NCI-H510A (cell line): ENCODE results near the gene CES2.
"Not testable (repeated sequence)": the region's sequence is repeated elsewhere in the genome, so short reads cannot be mapped to it uniquely, and the experiment has no call there.

Experiments
- DNase-seq: peaks from one replicate; lab custom pipeline; 2025; lab: John Stamatoyannopoulos, UW

The CES2 gene

DNA sequence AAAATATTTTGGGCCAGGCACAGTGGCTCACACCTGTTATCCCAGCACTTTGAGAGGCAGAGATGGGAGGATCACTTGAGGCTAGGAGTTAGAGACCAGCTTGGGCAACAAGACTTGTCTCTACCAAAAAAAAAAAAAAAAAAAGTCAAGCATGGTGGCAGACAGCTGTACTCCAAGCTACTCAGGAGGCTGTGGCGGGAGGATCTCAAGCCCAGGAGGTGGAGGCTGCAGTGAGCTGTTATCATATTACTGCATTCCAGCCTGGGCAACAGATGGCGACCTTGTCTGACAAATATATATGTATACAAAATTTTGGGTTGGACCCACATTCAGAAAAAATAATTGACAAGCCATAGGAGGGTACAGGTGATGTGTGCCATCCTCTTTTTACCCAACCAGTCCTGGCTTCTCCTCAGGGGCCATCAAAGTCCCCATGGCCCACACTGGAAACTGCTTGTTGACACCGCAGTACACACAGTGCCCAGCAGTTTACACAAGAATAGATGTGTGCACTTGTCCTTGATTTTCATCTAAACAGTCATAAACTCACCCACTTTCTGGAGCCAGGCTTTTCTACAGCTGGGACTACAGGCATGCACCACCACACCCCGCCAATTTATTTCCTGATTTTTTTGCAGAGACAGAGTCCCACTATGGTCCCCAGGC is 1.7 kb downstream of the CES2 start:
- DNase-seq = no peak

DNA sequence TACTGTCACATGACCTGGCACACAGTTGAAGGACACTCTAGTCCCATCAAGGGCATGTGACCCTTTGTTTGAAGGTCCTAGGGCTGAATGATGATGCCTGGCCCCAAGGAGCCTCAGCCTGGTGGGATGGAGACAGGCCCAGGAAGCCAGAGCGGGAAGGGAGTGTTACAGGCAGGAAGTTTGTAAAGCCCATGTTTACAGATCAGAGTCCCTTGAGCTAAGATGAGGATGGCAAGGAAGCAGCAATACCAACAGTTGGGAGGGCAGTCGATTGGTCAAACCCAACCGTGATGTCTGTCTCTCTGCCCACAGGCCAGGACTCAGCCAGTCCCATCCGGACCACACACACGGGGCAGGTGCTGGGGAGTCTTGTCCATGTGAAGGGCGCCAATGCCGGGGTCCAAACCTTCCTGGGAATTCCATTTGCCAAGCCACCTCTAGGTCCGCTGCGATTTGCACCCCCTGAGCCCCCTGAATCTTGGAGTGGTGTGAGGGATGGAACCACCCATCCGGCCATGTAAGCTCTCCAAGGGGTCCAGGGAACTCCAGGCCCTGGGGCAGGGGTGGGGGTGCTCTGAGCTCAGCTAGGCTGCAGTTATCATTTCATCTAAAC is 2.5 kb downstream of the CES2 start:
- DNase-seq = no peak

GRCh38 chr16:66939366-66939765 is 4.0 kb downstream of the CES2 start:
- DNase-seq = no peak

GRCh38 chr16:66940236-66940635 is 4.9 kb downstream of the CES2 start:
- no peak for DNase-seq

DNA sequence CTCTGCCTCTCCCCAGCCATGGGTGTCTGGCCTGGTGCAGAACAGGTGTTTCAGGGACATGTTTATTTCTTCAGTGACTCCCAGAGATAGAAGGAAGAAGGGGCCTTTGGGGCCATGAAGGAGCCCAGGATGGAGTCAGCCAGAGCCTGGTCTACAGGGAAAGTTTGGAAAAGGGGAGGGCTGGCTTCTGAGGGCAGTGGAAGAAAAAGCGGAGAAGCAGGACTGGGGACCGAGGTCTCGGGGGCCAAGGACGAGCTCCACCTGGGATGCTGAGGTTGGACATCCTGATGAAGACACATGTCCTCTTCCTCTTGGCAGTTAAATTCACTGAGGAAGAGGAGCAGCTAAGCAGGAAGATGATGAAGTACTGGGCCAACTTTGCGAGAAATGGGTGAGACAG is 7.7 kb downstream of the CES2 start:
- DNase-seq = no peak

GRCh38 chr16:66943426-66944053 is 8.2 kb downstream of the CES2 start:
- no peak for DNase-seq

DNA sequence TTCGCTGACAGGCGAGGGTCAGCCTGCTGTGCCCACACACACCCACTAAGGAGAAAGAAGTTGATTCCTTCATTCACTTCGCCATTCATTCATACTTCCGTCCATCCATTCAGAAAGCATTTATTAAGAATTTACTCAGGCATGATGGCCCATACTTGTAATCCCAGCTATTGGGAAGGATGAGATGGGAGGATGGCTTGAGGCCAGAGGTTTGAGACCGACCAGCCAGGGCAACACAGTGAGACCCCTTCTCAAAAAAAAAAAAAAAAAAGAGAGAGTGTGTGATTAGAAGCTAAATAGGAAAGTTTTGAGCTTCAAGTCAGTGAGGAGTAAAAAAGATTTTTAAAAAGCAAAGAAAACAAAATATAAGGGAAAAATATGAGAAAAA is 8.7 kb downstream of the CES2 start:
- no peak for DNase-seq

DNA sequence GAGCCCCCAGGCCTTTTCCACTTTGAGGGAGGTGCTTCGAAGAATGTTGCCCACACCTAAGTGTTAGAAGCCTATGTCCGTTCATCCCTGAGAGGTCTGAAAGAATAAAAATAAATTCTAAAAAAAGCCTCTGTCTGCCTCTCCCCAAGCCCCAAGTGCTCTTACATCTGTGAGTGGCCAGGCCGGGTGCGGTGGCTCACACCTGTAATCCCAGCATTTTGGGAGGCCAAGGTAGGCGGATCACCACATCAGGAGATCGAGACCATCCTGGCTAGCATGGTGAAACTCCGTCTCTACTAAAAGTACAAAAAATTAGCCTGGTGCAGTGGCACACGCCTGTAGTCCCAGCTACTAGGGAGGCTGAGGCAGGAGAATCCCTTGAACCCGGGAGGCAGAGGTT is 9.7 kb downstream of the CES2 start:
- not testable (repeated sequence) for DNase-seq

GRCh38 chr16:66945939-66946338 is 10.6 kb downstream of the CES2 start:
- no peak for DNase-seq

DNA sequence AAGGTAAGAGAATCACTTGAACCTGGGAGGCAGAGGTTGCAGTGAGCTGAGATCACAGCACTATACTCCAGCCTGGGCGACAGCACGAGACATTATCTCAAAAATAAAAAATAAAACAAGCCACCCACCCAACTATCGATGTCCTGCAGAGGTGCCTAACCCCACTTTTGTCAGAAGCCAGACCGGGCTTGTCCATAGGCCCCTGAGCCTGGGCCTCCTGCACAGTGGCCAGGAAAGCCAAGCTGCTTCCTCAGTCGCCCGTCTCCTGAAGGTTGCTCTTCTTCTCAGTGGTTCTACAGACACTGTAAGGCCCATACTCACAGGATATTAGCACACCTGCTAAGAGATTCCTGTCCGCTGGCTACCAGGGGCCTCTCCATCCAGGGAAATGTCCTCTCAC is 11.2 kb downstream of the CES2 start:
- no peak for DNase-seq

DNA sequence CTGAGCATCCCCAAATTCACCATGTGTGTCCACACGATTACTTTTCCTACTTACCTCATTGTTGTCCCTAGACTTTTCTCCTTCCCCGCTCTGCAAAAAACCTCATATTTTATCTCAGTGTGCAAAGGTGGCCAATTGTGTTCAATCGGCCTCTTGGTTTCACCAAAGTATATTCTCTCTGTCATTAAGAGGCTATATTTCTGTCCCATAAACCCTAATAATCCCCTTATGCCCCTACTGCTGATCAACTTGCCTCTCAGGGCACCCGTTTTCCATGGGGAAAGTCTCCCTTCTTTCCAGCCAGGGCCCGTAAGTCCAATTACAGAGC is 11.6 kb downstream of the CES2 start:
- no peak for DNase-seq

- no peak for DNase-seq
Observed at GRCh38 chr16:66947302-66948065, 12.2 kb downstream of the CES2 start.

DNA sequence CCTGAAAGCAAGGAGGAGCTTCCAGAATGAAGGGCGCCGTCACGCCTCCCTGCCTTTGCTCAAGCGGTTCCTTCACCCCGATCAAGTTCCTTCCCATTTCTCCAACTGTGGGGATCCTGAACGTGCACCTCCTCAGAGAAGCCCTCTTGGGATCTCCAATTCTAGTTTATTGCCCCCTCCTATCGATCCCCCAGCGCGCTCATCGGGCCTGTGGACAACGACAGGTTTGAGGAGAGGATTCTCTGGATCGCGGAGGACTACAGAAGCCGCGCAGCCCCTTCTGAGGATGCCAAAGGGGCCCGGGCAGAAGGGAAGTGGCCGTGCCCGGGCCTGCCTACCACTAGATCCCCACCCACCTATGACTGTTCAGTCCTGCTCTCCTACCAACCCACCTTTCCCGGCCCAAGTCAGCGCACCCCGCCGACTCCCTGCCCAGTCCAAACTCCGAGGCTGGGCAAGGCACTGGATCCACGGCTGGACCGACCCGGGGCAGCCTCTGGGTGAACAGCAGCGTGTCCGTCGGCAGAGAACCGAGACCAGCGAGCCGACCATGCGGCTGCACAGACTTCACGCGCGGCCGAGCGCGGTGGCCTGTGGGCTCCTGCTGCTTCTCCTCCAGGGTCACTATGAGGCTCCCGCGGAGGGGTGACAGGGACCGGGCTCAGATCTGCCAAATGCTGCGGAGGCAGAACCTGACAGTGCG is 13.0 kb downstream of the CES2 start:
- no peak for DNase-seq

- no peak for DNase-seq
Observed at GRCh38 chr16:66948837-66949225, 13.5 kb downstream of the CES2 start.

DNA sequence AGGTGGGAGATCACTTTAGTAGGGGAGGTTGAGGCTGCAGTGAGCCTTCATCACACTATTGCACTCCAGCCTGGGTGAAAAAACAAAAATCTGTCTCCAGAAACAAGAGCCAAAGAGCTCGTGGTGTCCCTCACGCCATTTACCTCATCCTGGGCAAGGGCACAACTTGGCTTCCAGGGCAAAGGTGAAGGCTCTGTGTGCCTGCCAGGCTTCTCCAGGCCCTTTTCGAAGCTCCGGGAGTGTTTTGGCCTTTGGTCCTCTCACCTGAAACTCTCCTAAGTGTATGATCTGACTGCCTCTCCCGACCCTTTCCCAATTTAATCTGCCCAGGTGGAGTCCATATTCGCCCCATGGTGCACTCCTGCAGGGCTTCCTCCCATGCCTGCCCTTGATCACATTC is 14.2 kb downstream of the CES2 start:
- DNase-seq = no peak

DNA sequence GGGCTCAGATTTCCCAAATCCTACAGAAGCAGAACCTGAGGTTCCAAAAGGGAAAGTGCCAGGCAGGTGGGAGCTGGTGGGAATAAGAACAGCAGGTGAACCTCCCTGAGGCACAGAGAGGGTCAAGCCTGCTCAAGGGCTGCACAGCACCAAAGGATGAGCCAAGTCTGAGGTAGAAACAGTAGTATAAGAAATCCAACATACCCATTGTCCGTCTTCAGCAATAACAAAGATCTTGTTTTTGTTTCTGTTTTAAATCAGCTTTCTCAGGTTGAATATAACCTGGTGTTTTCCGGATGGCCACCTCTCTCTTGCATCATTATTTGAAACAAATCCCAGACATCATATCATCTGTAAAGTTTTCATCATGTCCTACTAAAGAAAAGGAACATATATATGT is 15.1 kb downstream of the CES2 start:
- no peak for DNase-seq

DNA sequence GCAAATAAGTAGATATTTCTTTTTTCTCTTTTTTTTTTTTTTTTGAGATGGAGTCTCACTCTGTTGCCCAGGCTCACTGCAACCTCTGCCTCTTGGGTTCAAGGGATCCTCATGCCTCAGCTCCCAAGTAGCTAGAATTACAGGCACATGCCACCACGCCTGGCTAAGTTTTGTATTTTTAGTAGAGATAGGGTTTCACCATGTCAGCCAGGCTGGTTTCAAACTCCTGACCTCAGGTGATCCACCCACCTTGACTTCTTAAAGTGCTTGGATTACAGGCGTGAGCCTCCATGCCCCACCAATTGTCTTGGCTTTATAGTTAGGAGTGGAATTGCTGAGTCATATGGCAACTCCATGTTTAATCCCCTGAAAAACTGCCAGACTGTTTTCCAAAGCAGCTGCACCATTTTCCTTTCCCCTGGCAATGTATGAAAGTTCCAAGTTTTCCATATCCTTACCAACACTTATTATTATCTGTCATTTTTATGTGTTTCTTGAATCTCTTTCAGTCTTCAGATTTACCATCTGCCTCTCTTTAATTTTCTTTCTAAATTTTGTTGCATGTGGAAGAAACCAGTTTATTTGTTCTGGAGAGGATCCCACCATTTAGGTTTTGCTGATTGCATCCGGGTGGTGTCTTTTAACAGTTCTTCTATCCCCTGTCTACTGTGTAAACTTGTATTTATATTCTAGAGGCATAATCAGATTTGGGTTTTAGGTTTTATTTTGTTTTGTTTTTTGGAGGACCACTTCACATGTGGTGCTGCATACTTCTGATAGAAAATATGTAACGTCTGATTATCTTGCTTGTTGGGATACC is 15.9 kb downstream of the CES2 start:
- no peak for DNase-seq

DNA sequence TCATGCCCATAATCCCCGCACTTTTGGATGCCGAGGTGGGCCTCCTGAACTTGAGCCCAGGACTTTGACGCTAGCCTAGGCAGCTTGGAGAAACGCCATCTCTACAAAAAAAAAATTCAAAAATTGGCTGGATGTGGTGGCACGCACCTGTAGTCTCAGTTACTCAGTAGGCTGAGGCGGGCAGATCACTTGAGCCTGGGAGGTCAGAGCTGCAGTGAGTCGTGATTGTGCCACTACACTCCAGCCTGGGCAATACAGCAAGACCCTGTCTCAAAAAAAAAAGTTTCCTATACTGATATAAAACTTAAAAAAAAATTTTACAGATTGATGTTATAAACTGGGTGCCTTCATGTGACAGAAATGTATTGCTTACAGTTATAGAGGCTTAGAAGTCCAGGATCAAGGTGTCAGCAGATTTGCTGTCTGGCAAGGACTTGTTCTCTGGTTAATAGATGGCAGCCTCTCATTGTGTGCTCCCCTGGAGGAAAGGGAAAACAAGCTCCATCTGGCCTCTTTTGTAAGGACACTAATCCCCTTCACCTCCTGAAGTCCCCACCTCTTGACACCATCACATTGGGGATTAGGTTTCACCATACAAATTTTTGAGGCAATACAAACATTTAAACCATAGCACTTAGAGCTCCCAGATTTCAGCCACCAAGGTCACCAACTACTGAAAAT is 17.3 kb downstream of the CES2 start:
- no peak for DNase-seq

GRCh38 chr16:66953462-66954096 is 18.3 kb downstream of the CES2 start:
- no peak for DNase-seq

DNA sequence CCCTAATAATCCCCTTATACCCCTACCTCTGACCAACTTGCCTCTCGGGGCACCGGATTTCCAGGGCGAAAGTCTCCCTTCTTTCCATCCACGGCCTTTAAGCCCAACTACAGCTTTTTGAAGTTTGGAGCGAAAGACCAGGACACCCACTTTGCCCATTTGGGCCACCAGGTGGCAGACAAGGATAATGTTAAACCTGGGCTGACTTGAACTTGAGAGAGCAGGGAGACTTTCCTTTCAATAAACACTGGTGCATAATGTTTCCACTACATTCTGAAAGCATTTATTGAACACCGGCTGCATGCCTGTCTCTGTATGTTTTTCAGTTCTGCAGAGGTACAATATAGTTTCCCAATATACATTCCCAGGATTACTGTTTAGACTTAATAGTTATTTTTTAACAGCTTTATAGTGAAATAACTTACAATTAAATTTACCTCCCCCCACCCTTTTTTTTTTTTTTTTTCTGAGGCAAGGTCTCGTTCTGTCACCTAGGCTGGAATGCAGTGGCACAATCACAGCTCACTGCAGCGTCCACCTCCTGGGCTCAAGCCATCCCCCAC is 18.9 kb downstream of the CES2 start:
- peak; percentile 18 for DNase-seq
